Measurements from ENCODE around the gene IL1RAPL1.

The IL1RAPL1 gene

GRCh38 chrX:29196501-29196900 lies 609.3 kb downstream of the IL1RAPL1 start:
- DNase-seq (ENCODE audit: low spot score), result no peak
- H3K4me3 ChIP-seq, result no peak overlapping the region
- H3K27ac ChIP-seq, result no peak overlapping the region
- TF ChIP-seq, protein P1, sequence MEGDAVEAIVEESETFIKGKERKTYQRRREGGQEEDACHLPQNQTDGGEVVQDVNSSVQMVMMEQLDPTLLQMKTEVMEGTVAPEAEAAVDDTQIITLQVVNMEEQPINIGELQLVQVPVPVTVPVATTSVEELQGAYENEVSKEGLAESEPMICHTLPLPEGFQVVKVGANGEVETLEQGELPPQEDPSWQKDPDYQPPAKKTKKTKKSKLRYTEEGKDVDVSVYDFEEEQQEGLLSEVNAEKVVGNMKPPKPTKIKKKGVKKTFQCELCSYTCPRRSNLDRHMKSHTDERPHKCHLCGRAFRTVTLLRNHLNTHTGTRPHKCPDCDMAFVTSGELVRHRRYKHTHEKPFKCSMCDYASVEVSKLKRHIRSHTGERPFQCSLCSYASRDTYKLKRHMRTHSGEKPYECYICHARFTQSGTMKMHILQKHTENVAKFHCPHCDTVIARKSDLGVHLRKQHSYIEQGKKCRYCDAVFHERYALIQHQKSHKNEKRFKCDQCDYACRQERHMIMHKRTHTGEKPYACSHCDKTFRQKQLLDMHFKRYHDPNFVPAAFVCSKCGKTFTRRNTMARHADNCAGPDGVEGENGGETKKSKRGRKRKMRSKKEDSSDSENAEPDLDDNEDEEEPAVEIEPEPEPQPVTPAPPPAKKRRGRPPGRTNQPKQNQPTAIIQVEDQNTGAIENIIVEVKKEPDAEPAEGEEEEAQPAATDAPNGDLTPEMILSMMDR (IDR thresholded peaks at IDR 0.05), result no peak

DNA sequence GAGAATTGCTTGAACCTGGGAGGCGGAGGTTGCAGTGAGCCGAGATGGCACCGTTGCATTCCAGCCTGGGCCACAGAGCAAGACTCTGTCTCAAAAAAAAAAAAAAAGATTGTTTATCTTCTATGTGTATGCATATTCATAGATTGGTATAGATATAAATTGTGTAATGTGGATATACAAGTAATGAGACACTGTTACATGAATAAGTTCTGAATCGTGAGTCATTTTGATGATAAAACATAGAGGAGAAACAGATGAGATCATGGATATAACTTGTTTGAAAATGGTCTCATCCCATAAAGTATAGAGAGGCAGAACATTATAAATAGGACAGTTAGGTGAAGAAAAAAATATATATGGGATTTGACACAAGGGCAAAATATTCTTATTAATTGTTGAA lies 628.0 kb downstream of the IL1RAPL1 start:
- TF ChIP-seq, protein P1 (IDR thresholded peaks at IDR 0.05), result no peak
- Histone ChIP-seq H3K4me3 (no peak overlapping the region), H3K27ac (no peak overlapping the region)
- DNase-seq (ENCODE audit: low spot score), result no peak

DNA sequence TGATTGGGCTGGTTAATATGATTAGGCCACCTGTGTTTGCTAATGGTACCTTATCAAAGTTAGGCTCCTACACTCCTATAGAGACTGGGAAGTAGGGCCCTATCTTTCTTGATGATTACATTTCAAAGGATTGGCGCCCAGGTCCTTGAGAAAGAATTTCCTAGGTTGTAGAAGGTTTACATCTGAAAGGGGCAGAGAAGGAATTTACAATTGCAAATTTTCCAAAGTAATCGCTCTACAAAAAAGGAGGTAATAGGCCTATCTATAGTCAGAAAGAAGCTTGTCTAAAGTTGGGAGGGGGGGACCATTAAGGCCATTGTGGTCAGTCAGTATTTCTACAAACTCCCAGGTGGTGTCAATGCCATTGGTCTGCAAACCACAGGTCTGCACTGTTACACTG lies 638.4 kb downstream of the IL1RAPL1 start:
- no peak for DNase-seq (ENCODE audit: low spot score)
- TF ChIP-seq, protein P1 (IDR thresholded peaks at IDR 0.05), result no peak
- no peak overlapping the region for H3K27ac ChIP-seq

GRCh38 chrX:29229802-29230201 lies 642.6 kb downstream of the IL1RAPL1 start:
- Histone ChIP-seq H3K27ac (no peak overlapping the region), H3K4me3 (no peak overlapping the region)
- DNase-seq (ENCODE audit: low spot score), result no peak
- TF ChIP-seq, protein P1 (IDR thresholded peaks at IDR 0.05), result no peak

More for the DNA sequence above, 638.4 kb downstream of the IL1RAPL1 start:
- no peak overlapping the region for H3K4me3 ChIP-seq

GRCh38 chrX:29231800-29232199 lies 644.6 kb downstream of the IL1RAPL1 start:
- TF ChIP-seq, protein P1 (IDR thresholded peaks at IDR 0.05), result no peak
- DNase-seq (ENCODE audit: low spot score), result no peak
- Histone ChIP-seq H3K27ac (no peak overlapping the region), H3K4me3 (no peak overlapping the region)

- H3K27ac ChIP-seq, result no peak overlapping the region
- H3K4me3 ChIP-seq, result no peak overlapping the region
- DNase-seq (ENCODE audit: low spot score), result no peak
- TF ChIP-seq, protein P1 (IDR thresholded peaks at IDR 0.05), result no peak
These were observed 646.4 kb downstream of the IL1RAPL1 start for GRCh38 chrX:29233592-29234183.

GRCh38 chrX:29237972-29238371 lies 650.7 kb downstream of the IL1RAPL1 start:
- no peak overlapping the region for H3K4me3 ChIP-seq
- TF ChIP-seq, protein P1 (IDR thresholded peaks at IDR 0.05), result no peak
- DNase-seq (ENCODE audit: low spot score), result no peak
- H3K27ac ChIP-seq, result no peak overlapping the region
